ENCODE measurements around the gene RFC5. TPM values are rescaled to one million over a fixed set of nuclear protein-coding genes. Genes with fewer than 3 reads are reported as not detected.

The RFC5 gene
- total and polyA plus RNA-seq, 2 donors = 12.9 to 41.5 TPM

- DNase-seq (ENCODE audit: low read depth in 6 of 9, low spot score in 9 of 9) = no peak
- WGBS = 97% methylated on average over 11 of the region's 11 CpGs
- H3K36me3 ChIP-seq (ENCODE audit: control insufficient read depth in 2 of 2, insufficient read depth in 2 of 2, low read length in 1 of 2) = peaks cover 52 to 67% of the 10 kb centered on the region in 2 donors
- H3K9me3 ChIP-seq (ENCODE audit: control insufficient read depth in 2 of 2, insufficient read depth in 1 of 2, low read length in 1 of 2) = no peaks in the 10 kb centered on the region
- no peaks in the 10 kb centered on the region for H3K4me1 ChIP-seq (ENCODE audit: control insufficient read depth in 2 of 2, insufficient read depth in 2 of 2, low read length in 2 of 2)
- no peak overlapping the region for H3K4me3 ChIP-seq (ENCODE audit: low read length in 2 of 2)
- H3K27me3 ChIP-seq (ENCODE audit: control insufficient read depth in 2 of 2, insufficient read depth in 1 of 2, low read length in 1 of 2) = no peaks in the 10 kb centered on the region
- H3K27ac ChIP-seq (ENCODE audit: low read depth in 1 of 2, low read length in 1 of 2) = no peak overlapping the region
Measured at GRCh38 chr12:118036672-118037411, 20.3 kb downstream of the RFC5 start.

DNA sequence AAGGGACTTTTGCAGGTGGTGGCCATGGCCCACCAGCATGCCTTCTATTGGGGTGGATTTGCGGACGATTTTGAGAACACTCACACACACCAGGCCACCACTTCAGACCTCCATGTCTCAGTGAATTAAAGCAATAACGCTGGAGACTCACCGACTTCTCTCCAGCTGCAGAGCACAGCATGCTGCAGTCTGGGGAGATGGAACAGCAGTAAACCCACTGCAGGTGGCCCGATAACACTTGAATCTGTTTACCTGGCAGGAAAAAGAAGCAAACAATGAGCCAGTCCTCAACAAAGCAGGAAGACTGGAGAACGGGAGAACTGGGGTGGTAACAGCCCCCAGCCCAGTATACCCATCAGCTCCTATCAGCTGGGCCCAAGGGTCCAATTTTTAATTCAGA is 21.6 kb downstream of the RFC5 start:
- no peak for DNase-seq (ENCODE audit: low read depth in 6 of 9, low spot score in 9 of 9)
- H3K27ac ChIP-seq (ENCODE audit: low read depth in 1 of 2, low read length in 1 of 2) = no peak overlapping the region
- no peaks in the 10 kb centered on the region for H3K9me3 ChIP-seq (ENCODE audit: control insufficient read depth in 2 of 2, insufficient read depth in 1 of 2, low read length in 1 of 2)
- peaks cover 51 to 63% of the 10 kb centered on the region in 2 donors for H3K36me3 ChIP-seq (ENCODE audit: control insufficient read depth in 2 of 2, insufficient read depth in 2 of 2, low read length in 1 of 2)
- 92% methylated on average over 6 of the region's 6 CpGs for WGBS
- H3K27me3 ChIP-seq (ENCODE audit: control insufficient read depth in 2 of 2, insufficient read depth in 1 of 2, low read length in 1 of 2) = no peaks in the 10 kb centered on the region
- H3K4me1 ChIP-seq (ENCODE audit: control insufficient read depth in 2 of 2, insufficient read depth in 2 of 2, low read length in 2 of 2) = no peaks in the 10 kb centered on the region
- no peak overlapping the region for H3K4me3 ChIP-seq (ENCODE audit: low read length in 2 of 2)

DNA sequence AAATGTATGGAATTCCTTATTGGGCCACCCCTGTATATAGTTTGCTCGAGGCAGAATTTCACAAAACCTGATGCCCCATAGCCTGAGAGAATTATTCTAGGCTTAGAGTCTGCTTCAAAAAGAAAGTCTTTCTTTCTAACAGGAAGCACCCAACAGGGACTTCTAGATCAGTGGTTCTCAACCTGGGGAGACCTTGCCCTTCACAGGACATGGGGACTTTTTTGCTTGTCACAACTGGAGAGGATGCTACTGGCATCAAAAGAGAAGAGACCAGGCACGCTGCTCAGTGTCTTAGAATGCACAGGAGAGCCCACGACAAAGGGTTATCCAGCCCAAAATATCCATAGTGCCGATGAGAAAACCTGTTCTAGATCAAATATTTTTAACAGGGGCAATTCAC is 25.6 kb downstream of the RFC5 start:
- WGBS = 97% methylated on average over 4 of the region's 4 CpGs
- Histone ChIP-seq H3K27ac (ENCODE audit: low read depth in 1 of 2, low read length in 1 of 2) (no peak overlapping the region), H3K9me3 (ENCODE audit: control insufficient read depth in 2 of 2, insufficient read depth in 1 of 2, low read length in 1 of 2) (no peaks in the 10 kb centered on the region), H3K36me3 (ENCODE audit: control insufficient read depth in 2 of 2, insufficient read depth in 2 of 2, low read length in 1 of 2) (peaks cover 32 to 33% of the 10 kb centered on the region in 2 donors), H3K4me1 (ENCODE audit: control insufficient read depth in 2 of 2, insufficient read depth in 2 of 2, low read length in 2 of 2) (no peaks in the 10 kb centered on the region), H3K4me3 (ENCODE audit: low read length in 2 of 2) (no peak overlapping the region), H3K27me3 (ENCODE audit: control insufficient read depth in 2 of 2, insufficient read depth in 1 of 2, low read length in 1 of 2) (no peaks in the 10 kb centered on the region)
- no peak for DNase-seq (ENCODE audit: low read depth in 6 of 9, low spot score in 9 of 9)

DNA sequence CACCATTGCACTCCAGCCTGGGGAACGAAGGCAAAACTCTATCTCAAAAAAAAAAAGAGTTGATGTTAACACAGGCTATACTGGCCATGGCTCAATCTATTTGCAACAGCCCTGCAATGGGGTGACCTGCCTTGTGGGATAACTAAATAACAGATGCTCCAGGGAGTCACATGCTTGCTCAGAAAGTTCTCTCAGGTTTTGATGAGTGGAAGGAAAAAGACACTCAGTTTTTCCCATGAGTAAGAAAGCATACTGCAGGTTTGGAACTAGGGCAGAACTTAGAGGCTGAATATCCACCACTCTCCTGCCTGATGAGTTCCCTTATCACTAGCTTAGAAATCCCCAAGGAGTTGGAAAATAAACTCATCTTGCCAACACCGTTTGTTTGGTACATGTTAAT is 27.6 kb downstream of the RFC5 start:
- H3K27me3 ChIP-seq (ENCODE audit: control insufficient read depth in 2 of 2, insufficient read depth in 1 of 2, low read length in 1 of 2) = no peaks in the 10 kb centered on the region
- 96% methylated on average over 2 of the region's 2 CpGs for WGBS
- DNase-seq (ENCODE audit: low read depth in 6 of 9, low spot score in 9 of 9) = no peak
- peaks cover 21 to 28% of the 10 kb centered on the region in 2 donors for H3K36me3 ChIP-seq (ENCODE audit: control insufficient read depth in 2 of 2, insufficient read depth in 2 of 2, low read length in 1 of 2)
- no peak overlapping the region for H3K27ac ChIP-seq (ENCODE audit: low read depth in 1 of 2, low read length in 1 of 2)
- no peak overlapping the region for H3K4me3 ChIP-seq (ENCODE audit: low read length in 2 of 2)
- no peaks in the 10 kb centered on the region for H3K4me1 ChIP-seq (ENCODE audit: control insufficient read depth in 2 of 2, insufficient read depth in 2 of 2, low read length in 2 of 2)
- no peaks in the 10 kb centered on the region for H3K9me3 ChIP-seq (ENCODE audit: control insufficient read depth in 2 of 2, insufficient read depth in 1 of 2, low read length in 1 of 2)

GRCh38 chr12:118044577-118044976 is 28.1 kb downstream of the RFC5 start:
- no peak for DNase-seq (ENCODE audit: low read depth in 6 of 9, low spot score in 9 of 9)
- H3K27me3 ChIP-seq (ENCODE audit: control insufficient read depth in 2 of 2, insufficient read depth in 1 of 2, low read length in 1 of 2) = no peaks in the 10 kb centered on the region
- H3K36me3 ChIP-seq (ENCODE audit: control insufficient read depth in 2 of 2, insufficient read depth in 2 of 2, low read length in 1 of 2) = peaks cover 18 to 28% of the 10 kb centered on the region in 2 donors
- 97% methylated on average over 8 of the region's 8 CpGs for WGBS
- H3K27ac ChIP-seq (ENCODE audit: low read depth in 1 of 2, low read length in 1 of 2) = no peak overlapping the region
- no peak overlapping the region for H3K4me3 ChIP-seq (ENCODE audit: low read length in 2 of 2)
- no peaks in the 10 kb centered on the region for H3K4me1 ChIP-seq (ENCODE audit: control insufficient read depth in 2 of 2, insufficient read depth in 2 of 2, low read length in 2 of 2)
- H3K9me3 ChIP-seq (ENCODE audit: control insufficient read depth in 2 of 2, insufficient read depth in 1 of 2, low read length in 1 of 2) = no peaks in the 10 kb centered on the region

DNA sequence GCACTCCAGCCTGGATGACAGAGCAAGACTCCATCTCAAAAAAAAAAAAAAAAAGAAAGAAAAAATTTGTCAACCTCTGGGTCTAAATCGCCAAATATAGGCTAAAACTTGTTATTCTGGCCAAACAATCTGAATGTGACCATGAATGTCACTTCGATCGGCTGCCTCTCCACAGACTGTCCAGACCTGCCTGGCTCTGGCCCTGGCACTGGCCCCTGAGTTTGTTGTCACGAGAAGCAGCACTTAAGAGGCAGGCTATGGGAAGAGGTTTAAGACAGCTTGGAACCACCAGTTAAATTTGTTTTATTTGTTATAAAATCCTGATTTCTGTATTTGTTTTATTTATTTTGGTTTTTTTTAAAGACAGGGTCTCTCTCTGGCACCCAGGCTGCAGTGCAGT is 29.9 kb downstream of the RFC5 start:
- Histone ChIP-seq H3K27me3 (ENCODE audit: control insufficient read depth in 2 of 2, insufficient read depth in 1 of 2, low read length in 1 of 2) (no peaks in the 10 kb centered on the region), H3K36me3 (ENCODE audit: control insufficient read depth in 2 of 2, insufficient read depth in 2 of 2, low read length in 1 of 2) (peaks cover 20% of the 10 kb centered on the region in 2 donors), H3K27ac (ENCODE audit: low read depth in 1 of 2, low read length in 1 of 2) (no peak overlapping the region), H3K9me3 (ENCODE audit: control insufficient read depth in 2 of 2, insufficient read depth in 1 of 2, low read length in 1 of 2) (no peaks in the 10 kb centered on the region), H3K4me1 (ENCODE audit: control insufficient read depth in 2 of 2, insufficient read depth in 2 of 2, low read length in 2 of 2) (no peaks in the 10 kb centered on the region), H3K4me3 (ENCODE audit: low read length in 2 of 2) (no peak overlapping the region)
- WGBS = 98% methylated on average over 4 of the region's 4 CpGs
- DNase-seq (ENCODE audit: low read depth in 6 of 9, low spot score in 9 of 9) = no peak

- Histone ChIP-seq H3K27me3 (ENCODE audit: control insufficient read depth in 2 of 2, insufficient read depth in 1 of 2, low read length in 1 of 2) (no peaks in the 10 kb centered on the region), H3K4me3 (ENCODE audit: low read length in 2 of 2) (no peak overlapping the region), H3K36me3 (ENCODE audit: control insufficient read depth in 2 of 2, insufficient read depth in 2 of 2, low read length in 1 of 2) (peaks cover 4 to 14% of the 10 kb centered on the region in 2 donors), H3K27ac (ENCODE audit: low read depth in 1 of 2, low read length in 1 of 2) (no peak overlapping the region), H3K4me1 (ENCODE audit: control insufficient read depth in 2 of 2, insufficient read depth in 2 of 2, low read length in 2 of 2) (no peaks in the 10 kb centered on the region), H3K9me3 (ENCODE audit: control insufficient read depth in 2 of 2, insufficient read depth in 1 of 2, low read length in 1 of 2) (no peaks in the 10 kb centered on the region)
- 98% methylated on average over 12 of the region's 12 CpGs for WGBS
- DNase-seq (ENCODE audit: low read depth in 6 of 9, low spot score in 9 of 9) = no peak
Measured at GRCh38 chr12:118050972-118051910, 34.7 kb downstream of the RFC5 start.

GRCh38 chr12:118052324-118053070 is 36.0 kb downstream of the RFC5 start:
- Histone ChIP-seq H3K27ac (ENCODE audit: low read depth in 1 of 2, low read length in 1 of 2) (no peak overlapping the region), H3K36me3 (ENCODE audit: control insufficient read depth in 2 of 2, insufficient read depth in 2 of 2, low read length in 1 of 2) (peaks cover 4 to 14% of the 10 kb centered on the region in 2 donors), H3K4me3 (ENCODE audit: low read length in 2 of 2) (no peak overlapping the region), H3K9me3 (ENCODE audit: control insufficient read depth in 2 of 2, insufficient read depth in 1 of 2, low read length in 1 of 2) (no peaks in the 10 kb centered on the region), H3K27me3 (ENCODE audit: control insufficient read depth in 2 of 2, insufficient read depth in 1 of 2, low read length in 1 of 2) (no peaks in the 10 kb centered on the region), H3K4me1 (ENCODE audit: control insufficient read depth in 2 of 2, insufficient read depth in 2 of 2, low read length in 2 of 2) (no peaks in the 10 kb centered on the region)
- WGBS = 95% methylated on average over 14 of the region's 14 CpGs
- no peak for DNase-seq (ENCODE audit: low read depth in 6 of 9, low spot score in 9 of 9)
